B cell (primary cell): ENCODE measurements around the gene PRLHR. TPM values are rescaled to one million over a fixed set of nuclear protein-coding genes. Genes with fewer than 3 reads are reported as not detected.

Experiments
- ATAC-seq: fragments of 200-7000 bp; cut with Tn5 transposase; one replicate; pipeline ENCODE4 v1.10.0; 2021; ENCODE audit warnings: low read depth, mild to moderate bottlenecking, moderate number of reproducible peaks, moderate library complexity
- CTCF ChIA-PET: fragments of 350-600 bp; sonication (Branson Sonifier 250); formaldehyde crosslinking; loops from one replicate; lab custom pipeline; 2021; ENCODE audit warnings: antibody characterized with exemption, inconsistent platforms; lab: Charles Lee
- POLR2A ChIA-PET: fragments of 350-600 bp; sonication (Branson Sonifier 250); formaldehyde crosslinking; loops from one replicate; lab custom pipeline; 2021; ENCODE audit warnings: antibody characterized with exemption; lab: Charles Lee
- DNase-seq: peaks from one replicate; pipeline ENCODE4 v3.0.0; 2013
- H2AFZ ChIP-seq: 2 replicates; pipeline ENCODE4 v1.6.1; 2012; ENCODE audit warnings: mild to moderate bottlenecking, low read depth, low read length; ENCODE audit not compliant: insufficient read depth, poor library complexity, severe bottlenecking
- H3K27ac ChIP-seq, 2 donors: 1 replicate in 1 of 2; 2 replicates in 1 of 2; pipeline ENCODE4 v1.5.1; 2012 to 2013; ENCODE audit warnings: low read length in 2 of 2, mild to moderate bottlenecking in 2 of 2, moderate library complexity in 1 of 2
- H3K27me3 ChIP-seq, 4 experiments: fragments of 200-600 bp in 1 of 4; sonication (generic) in 1 of 4; replicated peaks in 1 of 4; 1 replicate in 2 of 4; 2 replicates in 2 of 4; pipeline versions ENCODE4 v1.6.1 to v1.7.0; 2013 to 2016; ENCODE audit warnings: low read length in 3 of 4, mild to moderate bottlenecking in 2 of 4, mixed read lengths in 1 of 4, moderate library complexity in 1 of 4; ENCODE audit not compliant: insufficient read depth in 4 of 4, control insufficient read depth in 3 of 4; ENCODE audit errors: control extremely low read depth in 1 of 4
- H3K36me3 ChIP-seq, 2 experiments: replicated peaks in 1 of 2; 1 replicate in 1 of 2; 2 replicates in 1 of 2; pipeline versions ENCODE4 v1.6.1 to v1.7.1; 2013; ENCODE audit warnings: low read length in 1 of 2; ENCODE audit not compliant: insufficient read depth in 2 of 2, control insufficient read depth in 1 of 2; ENCODE audit errors: control extremely low read depth in 1 of 2, extremely low read depth in 1 of 2
- H3K4me1 ChIP-seq, 2 donors: fragments of 200-600 bp in 1 of 2; sonication (generic) in 1 of 2; 1 replicate in 1 of 2; 2 replicates in 1 of 2; pipeline versions ENCODE4 v1.5.1 to v1.6.1; 2013 to 2017; ENCODE audit warnings: low read length in 2 of 2; ENCODE audit not compliant: control insufficient read depth in 2 of 2, insufficient read depth in 2 of 2
- H3K4me2 ChIP-seq: replicated peaks from 2 replicates; pipeline ENCODE3; 2012; ENCODE audit warnings: mild to moderate bottlenecking, low read depth, low read length; ENCODE audit not compliant: poor library complexity, severe bottlenecking
- H3K4me3 ChIP-seq, 5 experiments: fragments of 200-600 bp in 1 of 5; sonication (generic) in 1 of 5; 1 replicate in 3 of 5; 2 replicates in 2 of 5; pipeline versions ENCODE4 v1.5.1 to v1.7.0; 2011 to 2016; ENCODE audit warnings: low read length in 4 of 5, mild to moderate bottlenecking in 4 of 5, low read depth in 2 of 5, control low read depth in 1 of 5, moderate library complexity in 1 of 5; ENCODE audit not compliant: insufficient read depth in 1 of 5; ENCODE audit errors: control extremely low read depth in 1 of 5, extremely low read depth in 1 of 5
- H3K79me2 ChIP-seq: fragments of 200-600 bp; sonication (generic); one replicate; pipeline ENCODE4 v1.6.0; 2016; ENCODE audit warnings: low read length; ENCODE audit not compliant: control insufficient read depth, insufficient read depth
- H3K9ac ChIP-seq: fragments of 200-600 bp; sonication (generic); 2 replicates; pipeline ENCODE4 v1.6.1; 2017; ENCODE audit warnings: mild to moderate bottlenecking, low read length, moderate library complexity
- H3K9me3 ChIP-seq, 3 donors: one replicate each; pipeline versions ENCODE4 v1.6.1 to v1.7.1; 2013; ENCODE audit warnings: low read length in 2 of 3; ENCODE audit not compliant: control insufficient read depth in 2 of 3, insufficient read depth in 1 of 3; ENCODE audit errors: control extremely low read depth in 1 of 3
- H4K20me1 ChIP-seq: 2 replicates; pipeline ENCODE4 v1.6.0; 2012; ENCODE audit warnings: mild to moderate bottlenecking, low read length; ENCODE audit not compliant: insufficient read depth, control insufficient read depth, poor library complexity, severe bottlenecking
- H3K27ac Mint-ChIP-seq: one replicate; pipeline ENCODE4 v1.8.0; 2021; ENCODE audit warnings: mixed read lengths
- H3K27me3 Mint-ChIP-seq: one replicate; pipeline ENCODE4 v1.8.0; 2021; ENCODE audit warnings: mixed read lengths
- H3K4me1 Mint-ChIP-seq: one replicate; pipeline ENCODE4 v1.8.0; 2021; ENCODE audit warnings: mixed read lengths
- H3K4me3 Mint-ChIP-seq: one replicate; pipeline ENCODE4 v1.8.0; 2021; ENCODE audit warnings: mixed read lengths
- H3K9me3 Mint-ChIP-seq: one replicate; pipeline ENCODE4 v1.8.0; 2022; ENCODE audit warnings: mixed read lengths; ENCODE audit not compliant: insufficient read depth
- EZH2 ChIP-seq: IDR thresholded peaks from 2 replicates; pipeline ENCODE4 v1.6.1; 2012; ENCODE audit warnings: borderline replicate concordance, low read depth, mild to moderate bottlenecking, moderate library complexity, low read length; ENCODE audit not compliant: insufficient read depth, poor library complexity, severe bottlenecking
- WGBS: methylation state at CpG from one replicate; pipeline ENCODE4 v1.1.5; 2013; ENCODE audit warnings: missing lambda C conversion rate; ENCODE audit not compliant: insufficient coverage; 5-methylcytosine and 5-hydroxymethylcytosine counted together
- intact Hi-C: fragments of 100-400 bp; cut with micrococcal nuclease; formaldehyde crosslinking; loops from one replicate; pipeline ENCODE4 v1.10.0; 2022
- polyA plus RNA-seq: library from polyadenylated mRNA; depleted of rRNA; stranded (reverse); fragments of >200 nt; gene quantifications from 2 replicates; pipeline ENCODE4 v1.2.3, GENCODE V29; 2012
- total RNA-seq, 2 donors: library from RNA; stranded (reverse); fragments of 120-200 nt in 1 of 2; gene quantifications; 1 replicate in 1 of 2; 2 replicates in 1 of 2; pipeline versions ENCODE4 v1.2.3 to v1.2.4, GENCODE V29; 2013 to 2022
- TF ChIP-seq, protein P1 (sequence below): fragments of 200-600 bp; IDR thresholded peaks from one replicate; pipeline ENCODE4 v1.8.0; 2022; ENCODE audit warnings: antibody characterized with exemption, mild to moderate bottlenecking

Gene PRLHR
- total and polyA plus RNA-seq, 2 donors (not counting 1 experiment from before 2014, with no cell fraction given) = not detected

DNA sequence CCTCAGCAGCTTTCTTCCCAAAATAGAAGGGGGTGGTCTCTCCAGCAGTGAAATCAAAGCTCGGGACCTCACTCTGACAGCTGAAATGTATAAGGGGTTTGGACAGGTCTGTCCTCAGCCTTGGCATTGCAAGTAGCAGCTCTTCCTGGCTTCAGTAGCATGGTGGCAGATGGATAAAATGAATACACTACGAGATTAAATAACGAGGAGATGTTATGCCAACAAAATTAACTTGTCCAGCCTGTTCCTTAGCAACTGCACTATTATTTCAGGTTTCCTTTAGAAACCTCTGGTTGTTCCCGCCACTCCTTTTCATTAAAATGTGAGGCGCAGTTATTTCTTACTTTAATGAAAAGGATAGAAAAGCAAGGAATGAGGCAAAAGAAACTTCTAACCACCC is 24.9 kb downstream of the PRLHR start:
- no peak overlapping the region for H3K4me2 ChIP-seq
- no peak overlapping the region for H3K4me3 Mint-ChIP-seq
- no peaks in the 10 kb centered on the region for H3K4me1 Mint-ChIP-seq
- no peaks in the 10 kb centered on the region for H3K27me3 ChIP-seq
- intact Hi-C loops = no loop called here
- ChIA-PET POLR2A (no interaction called here), CTCF (interaction anchor here (0.6 to 4.7 kb wide), 6 partner anchors 7 to 466 kb away, joined by 3 to 52 read pairs (median 20); no protein-coding TSS in a partner anchor)
- H3K27ac Mint-ChIP-seq = no peak overlapping the region
- no peak overlapping the region for H3K27ac ChIP-seq
- H3K27me3 Mint-ChIP-seq = peaks cover 15% of the 10 kb centered on the region
- no peak overlapping the region for H3K9ac ChIP-seq
- no peak overlapping the region for H2AFZ ChIP-seq
- no peak for DNase-seq
- H4K20me1 ChIP-seq = no peaks in the 10 kb centered on the region
- WGBS = 70% methylated on average over 1 of the region's 5 CpGs
- H3K9me3 ChIP-seq = no peaks in the 10 kb centered on the region
- no peaks in the 10 kb centered on the region for H3K36me3 ChIP-seq
- H3K79me2 ChIP-seq = no peaks in the 10 kb centered on the region
- no peak for ATAC-seq
- TF ChIP-seq EZH2 = no peak
- TF ChIP-seq, protein P1, sequence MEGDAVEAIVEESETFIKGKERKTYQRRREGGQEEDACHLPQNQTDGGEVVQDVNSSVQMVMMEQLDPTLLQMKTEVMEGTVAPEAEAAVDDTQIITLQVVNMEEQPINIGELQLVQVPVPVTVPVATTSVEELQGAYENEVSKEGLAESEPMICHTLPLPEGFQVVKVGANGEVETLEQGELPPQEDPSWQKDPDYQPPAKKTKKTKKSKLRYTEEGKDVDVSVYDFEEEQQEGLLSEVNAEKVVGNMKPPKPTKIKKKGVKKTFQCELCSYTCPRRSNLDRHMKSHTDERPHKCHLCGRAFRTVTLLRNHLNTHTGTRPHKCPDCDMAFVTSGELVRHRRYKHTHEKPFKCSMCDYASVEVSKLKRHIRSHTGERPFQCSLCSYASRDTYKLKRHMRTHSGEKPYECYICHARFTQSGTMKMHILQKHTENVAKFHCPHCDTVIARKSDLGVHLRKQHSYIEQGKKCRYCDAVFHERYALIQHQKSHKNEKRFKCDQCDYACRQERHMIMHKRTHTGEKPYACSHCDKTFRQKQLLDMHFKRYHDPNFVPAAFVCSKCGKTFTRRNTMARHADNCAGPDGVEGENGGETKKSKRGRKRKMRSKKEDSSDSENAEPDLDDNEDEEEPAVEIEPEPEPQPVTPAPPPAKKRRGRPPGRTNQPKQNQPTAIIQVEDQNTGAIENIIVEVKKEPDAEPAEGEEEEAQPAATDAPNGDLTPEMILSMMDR = no peak
- H3K4me1 ChIP-seq = no peaks in the 10 kb centered on the region
- no peaks in the 10 kb centered on the region for H3K9me3 Mint-ChIP-seq
- H3K4me3 ChIP-seq = no peak overlapping the region

DNA sequence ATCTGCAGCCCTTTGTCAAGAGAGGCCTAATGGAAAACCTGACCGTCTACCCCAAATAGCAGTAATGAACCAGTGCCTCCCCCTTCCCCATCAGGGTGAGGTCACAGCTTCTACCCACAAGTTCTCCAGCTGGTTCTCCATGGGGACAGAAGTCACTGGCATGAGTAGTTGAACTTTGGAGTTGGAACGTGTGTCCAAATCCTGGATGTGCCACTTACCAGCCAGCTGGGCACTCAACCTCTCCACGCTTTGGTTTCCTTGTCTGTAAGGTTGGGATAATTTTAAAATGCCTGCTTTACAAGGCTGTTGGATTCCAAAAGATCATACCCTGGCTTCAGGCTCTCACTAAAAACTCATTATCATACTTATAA is 25.6 kb downstream of the PRLHR start:
- Histone ChIP-seq H3K4me2 (no peak overlapping the region), H3K9ac (no peak overlapping the region), H3K9me3 (no peaks in the 10 kb centered on the region), H3K4me3 (no peak overlapping the region), H3K27me3 (no peaks in the 10 kb centered on the region), H3K79me2 (no peaks in the 10 kb centered on the region), H3K4me1 (no peaks in the 10 kb centered on the region), H3K27ac (no peak overlapping the region), H2AFZ (no peak overlapping the region), H4K20me1 (no peaks in the 10 kb centered on the region), H3K36me3 (no peaks in the 10 kb centered on the region)
- Mint-ChIP-seq H3K4me3 (no peak overlapping the region), H3K27me3 (peaks cover 15% of the 10 kb centered on the region), H3K27ac (no peak overlapping the region), H3K4me1 (no peaks in the 10 kb centered on the region), H3K9me3 (no peaks in the 10 kb centered on the region)
- DNase-seq (no peak), ATAC-seq (no peak)
- ChIA-PET CTCF (interaction anchor here (0.6 to 4.7 kb wide), 8 partner anchors 7 to 466 kb away, joined by 3 to 52 read pairs (median 13); no protein-coding TSS in a partner anchor), POLR2A (no interaction called here)
- TF ChIP-seq, protein P1 = no peak
- no peak for TF ChIP-seq EZH2
- intact Hi-C loops = loop anchor here (5.0 kb wide), 1 partner anchor 972 kb away; the partner anchor contains the start of gene RGS10
- WGBS = no CpG with 5 or more reads among the region's 3 CpGs
